Fibroblast of lung (primary cell): ENCODE data around the gene GSG1. TPM values are rescaled to one million over a fixed set of nuclear protein-coding genes. Genes with fewer than 3 reads are reported as not detected.

Source experiments
- DNase-seq, 2 donors: peaks; one replicate each; pipeline versions ENCODE4 v3.0.0 to v3.0.0-alpha.2; 2010; ENCODE audit warnings: low read depth in 2 of 2
- H2AFZ ChIP-seq: 2 replicates; pipeline ENCODE4 v1.5.1; 2012; ENCODE audit warnings: low read length, control low read depth, inconsistent platforms
- H3K27ac ChIP-seq: 2 replicates; pipeline ENCODE4 v1.5.1; 2011; ENCODE audit warnings: low read length, control low read depth; ENCODE audit not compliant: insufficient read depth
- H3K27me3 ChIP-seq: 2 replicates; pipeline ENCODE4 v1.5.1; 2011; ENCODE audit warnings: mild to moderate bottlenecking, low read length; ENCODE audit not compliant: control insufficient read depth, insufficient read depth
- H3K36me3 ChIP-seq: 2 replicates; pipeline ENCODE4 v1.5.1; 2011; ENCODE audit warnings: low read length; ENCODE audit not compliant: control insufficient read depth, insufficient read depth
- H3K4me1 ChIP-seq: 2 replicates; pipeline ENCODE4 v1.5.1; 2011; ENCODE audit warnings: low read length; ENCODE audit not compliant: control insufficient read depth, insufficient read depth; ENCODE audit errors: extremely low read depth
- H3K4me2 ChIP-seq: 2 replicates; pipeline ENCODE4 v1.5.1; 2011; ENCODE audit warnings: low read length, control low read depth; ENCODE audit not compliant: insufficient read depth; ENCODE audit errors: extremely low read depth
- H3K4me3 ChIP-seq, 4 experiments: fragments of 200-600 bp in 1 of 4; sonication (generic) in 1 of 4; replicated peaks in 1 of 4; 2 replicates each; pipeline ENCODE4 v1.5.1; 2011 to 2016; ENCODE audit warnings: low read length in 4 of 4, low read depth in 3 of 4, mild to moderate bottlenecking in 3 of 4, control low read depth in 2 of 4, inconsistent platforms in 1 of 4, mixed read lengths in 1 of 4; ENCODE audit not compliant: insufficient read depth in 1 of 4; ENCODE audit errors: control extremely low read depth in 1 of 4
- H3K79me2 ChIP-seq: 2 replicates; pipeline ENCODE4 v1.5.1; 2012; ENCODE audit warnings: mild to moderate bottlenecking, low read length, inconsistent platforms; ENCODE audit not compliant: control insufficient read depth, insufficient read depth
- H3K9ac ChIP-seq: 2 replicates; pipeline ENCODE4 v1.5.1; 2011; ENCODE audit warnings: mild to moderate bottlenecking, low read length, control low read depth; ENCODE audit not compliant: insufficient read depth
- H3K9me3 ChIP-seq: 2 replicates; pipeline ENCODE4 v1.5.1; 2012; ENCODE audit warnings: low read depth, low read length; ENCODE audit not compliant: control insufficient read depth, insufficient read depth
- H4K20me1 ChIP-seq: 2 replicates; pipeline ENCODE4 v1.5.1; 2011; ENCODE audit warnings: low read length; ENCODE audit not compliant: control insufficient read depth, insufficient read depth; ENCODE audit errors: extremely low read depth
- EZH2 ChIP-seq: IDR thresholded peaks from 2 replicates; pipeline ENCODE4 v1.5.1; 2012; ENCODE audit warnings: low read length, control low read depth, mild to moderate bottlenecking; ENCODE audit errors: missing control alignments
- polyA plus RNA-seq, 2 donors: library from polyadenylated mRNA; depleted of rRNA in 1 of 2; stranded (reverse) in 1 of 2; unstranded in 1 of 2; fragments of >200 nt; gene quantifications; 2 replicates each; pipeline ENCODE4 v1.2.1, GENCODE V29; 2011 to 2012; ENCODE audit warnings: missing spikeins in 1 of 2
- total RNA-seq: library from RNA; depleted of rRNA; stranded (reverse); fragments of >200 nt; gene quantifications from 2 replicates; pipeline ENCODE4 v1.2.1, GENCODE V29; 2014
- TF ChIP-seq, protein P1 (sequence below), 2 donors: IDR thresholded peaks in 1 of 2; conservative IDR thresholded peaks in 1 of 2; 1 replicate in 1 of 2; 2 replicates in 1 of 2; pipeline ENCODE4 v1.5.1; 2011 to 2012; ENCODE audit warnings: low read length in 2 of 2, control low read depth in 1 of 2, inconsistent platforms in 1 of 2, low read depth in 1 of 2, mild to moderate bottlenecking in 1 of 2

GSG1 gene
- total and polyA plus RNA-seq, 2 donors (not counting 1 experiment from before 2014, with no cell fraction given), result 0.66 to 0.93 TPM

DNA sequence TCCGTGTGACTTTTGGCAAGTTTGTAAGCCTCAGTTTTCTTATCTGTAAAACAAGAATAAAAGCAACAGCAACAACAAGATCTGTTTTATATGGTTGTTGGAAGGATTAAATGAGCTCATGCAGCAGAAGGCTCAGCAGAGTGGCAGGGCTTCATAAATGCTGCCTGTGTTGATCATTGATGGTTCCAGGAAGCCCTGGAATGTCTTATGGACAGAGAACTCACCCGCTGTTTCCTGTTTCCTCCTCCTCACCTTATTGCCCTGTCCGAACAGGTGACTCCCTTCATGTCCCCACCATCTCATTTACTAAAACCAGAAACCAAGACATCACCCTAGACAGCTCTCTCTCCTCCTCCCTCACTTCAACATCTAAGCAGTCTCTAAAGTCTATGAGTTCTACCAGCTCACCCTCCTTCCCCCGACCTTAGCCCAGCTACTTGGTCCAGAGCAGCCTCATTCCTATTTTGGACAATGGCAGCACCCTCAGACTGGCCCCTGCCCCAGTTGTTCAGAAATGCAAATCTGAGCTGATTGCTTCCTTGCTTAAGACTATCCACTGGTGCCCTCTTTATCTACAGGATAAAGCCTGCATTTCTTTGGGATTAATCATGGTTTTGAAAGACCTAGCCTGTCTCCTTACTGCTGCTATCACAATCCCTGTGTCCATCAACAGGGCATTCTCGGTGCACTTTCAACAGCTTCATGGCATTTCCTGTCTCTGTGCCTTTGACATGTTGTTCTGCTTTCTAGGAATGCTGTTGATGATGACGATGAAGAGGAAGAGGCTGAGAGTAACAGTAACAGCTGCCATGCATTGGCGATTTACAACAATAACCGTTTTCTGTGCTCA is 21.4 kb upstream of the GSG1 start:
- Histone ChIP-seq H3K4me3 (no peak overlapping the region), H4K20me1 (no peaks in the 10 kb centered on the region), H3K9me3 (no peaks in the 10 kb centered on the region), H3K27me3 (no peaks in the 10 kb centered on the region), H3K27ac (no peak overlapping the region), H3K9ac (no peak overlapping the region), H2AFZ (no peak overlapping the region), H3K36me3 (no peaks in the 10 kb centered on the region), H3K4me1 (peaks cover 6% of the 10 kb centered on the region), H3K79me2 (no peaks in the 10 kb centered on the region), H3K4me2 (no peak overlapping the region)
- peak; percentile 34 to 69 for DNase-seq
- TF ChIP-seq EZH2, result no peak
- TF ChIP-seq, protein P1, sequence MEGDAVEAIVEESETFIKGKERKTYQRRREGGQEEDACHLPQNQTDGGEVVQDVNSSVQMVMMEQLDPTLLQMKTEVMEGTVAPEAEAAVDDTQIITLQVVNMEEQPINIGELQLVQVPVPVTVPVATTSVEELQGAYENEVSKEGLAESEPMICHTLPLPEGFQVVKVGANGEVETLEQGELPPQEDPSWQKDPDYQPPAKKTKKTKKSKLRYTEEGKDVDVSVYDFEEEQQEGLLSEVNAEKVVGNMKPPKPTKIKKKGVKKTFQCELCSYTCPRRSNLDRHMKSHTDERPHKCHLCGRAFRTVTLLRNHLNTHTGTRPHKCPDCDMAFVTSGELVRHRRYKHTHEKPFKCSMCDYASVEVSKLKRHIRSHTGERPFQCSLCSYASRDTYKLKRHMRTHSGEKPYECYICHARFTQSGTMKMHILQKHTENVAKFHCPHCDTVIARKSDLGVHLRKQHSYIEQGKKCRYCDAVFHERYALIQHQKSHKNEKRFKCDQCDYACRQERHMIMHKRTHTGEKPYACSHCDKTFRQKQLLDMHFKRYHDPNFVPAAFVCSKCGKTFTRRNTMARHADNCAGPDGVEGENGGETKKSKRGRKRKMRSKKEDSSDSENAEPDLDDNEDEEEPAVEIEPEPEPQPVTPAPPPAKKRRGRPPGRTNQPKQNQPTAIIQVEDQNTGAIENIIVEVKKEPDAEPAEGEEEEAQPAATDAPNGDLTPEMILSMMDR (conservative IDR thresholded peaks at IDR 0.05 in 1 of 2, IDR thresholded peaks at IDR 0.05 in 1 of 2; ENCODE audit: low read depth in 1 of 2, low read length in 2 of 2), result no peak

- no peaks in the 10 kb centered on the region for H3K27me3 ChIP-seq
- no peaks in the 10 kb centered on the region for H4K20me1 ChIP-seq
- no peaks in the 10 kb centered on the region for H3K9me3 ChIP-seq
- no peaks in the 10 kb centered on the region for H3K36me3 ChIP-seq
- H3K4me3 ChIP-seq, result no peak overlapping the region
- peaks cover 9% of the 10 kb centered on the region for H3K4me1 ChIP-seq
- H2AFZ ChIP-seq, result no peak overlapping the region
- no peaks in the 10 kb centered on the region for H3K79me2 ChIP-seq
- no peak overlapping the region for H3K9ac ChIP-seq
- no peak overlapping the region for H3K4me2 ChIP-seq
- DNase-seq, result no peak
- TF ChIP-seq, protein P1 (conservative IDR thresholded peaks at IDR 0.05 in 1 of 2, IDR thresholded peaks at IDR 0.05 in 1 of 2; ENCODE audit: low read depth in 1 of 2, low read length in 2 of 2), result no peak
- no peak for TF ChIP-seq EZH2
- H3K27ac ChIP-seq, result no peak overlapping the region
Observed at GRCh38 chr12:13121568-13121967, 18.1 kb upstream of the GSG1 start.

- H4K20me1 ChIP-seq, result no peaks in the 10 kb centered on the region
- no peaks in the 10 kb centered on the region for H3K27me3 ChIP-seq
- no peak overlapping the region for H2AFZ ChIP-seq
- DNase-seq, result no peak
- no peaks in the 10 kb centered on the region for H3K36me3 ChIP-seq
- TF ChIP-seq, protein P1 (conservative IDR thresholded peaks at IDR 0.05 in 1 of 2, IDR thresholded peaks at IDR 0.05 in 1 of 2; ENCODE audit: low read depth in 1 of 2, low read length in 2 of 2), result no peak
- TF ChIP-seq EZH2, result no peak
- no peaks in the 10 kb centered on the region for H3K79me2 ChIP-seq
- no peak overlapping the region for H3K4me2 ChIP-seq
- H3K9ac ChIP-seq, result no peak overlapping the region
- no peak overlapping the region for H3K4me3 ChIP-seq
- H3K9me3 ChIP-seq, result no peaks in the 10 kb centered on the region
- peaks cover 9% of the 10 kb centered on the region for H3K4me1 ChIP-seq
- no peak overlapping the region for H3K27ac ChIP-seq
Observed at GRCh38 chr12:13120413-13120812, 16.9 kb upstream of the GSG1 start.
